CD14-positive monocyte (primary cell): ENCODE measurements around the gene HSD17B3. TPM values are rescaled to one million over a fixed set of nuclear protein-coding genes. Genes with fewer than 3 reads are reported as not detected.
"Not testable (repeated sequence)": the region's sequence is repeated elsewhere in the genome, so short reads cannot be mapped to it uniquely, and the experiment has no call there.

Experiments used
- DNase-seq, 3 donors: peaks; one replicate each; pipeline ENCODE4 v3.0.0-alpha.2; 2011 to 2022
- H2AFZ ChIP-seq: 2 replicates; pipeline ENCODE4 v1.6.0; 2012; ENCODE audit warnings: mild to moderate bottlenecking, low read depth, low read length, inconsistent platforms; ENCODE audit not compliant: insufficient read depth, poor library complexity, severe bottlenecking
- H3K27ac ChIP-seq, 2 donors: 1 replicate in 1 of 2; 2 replicates in 1 of 2; pipeline ENCODE4 v1.5.1; 2012 to 2013; ENCODE audit warnings: low read length in 2 of 2, control low read depth in 1 of 2, inconsistent platforms in 1 of 2, low read depth in 1 of 2, mild to moderate bottlenecking in 1 of 2
- H3K27me3 ChIP-seq, 2 donors: one replicate each; pipeline versions ENCODE4 v1.6.0 to v1.6.1; 2011 to 2013; ENCODE audit warnings: low read length in 2 of 2; ENCODE audit not compliant: control insufficient read depth in 2 of 2, insufficient read depth in 2 of 2
- H3K36me3 ChIP-seq, 2 donors: replicated peaks in 1 of 2; 1 replicate in 1 of 2; 2 replicates in 1 of 2; pipeline versions ENCODE4 v1.5.1 to v1.6.1; 2012 to 2013; ENCODE audit warnings: low read length in 2 of 2, control low read depth in 1 of 2, inconsistent platforms in 1 of 2, mild to moderate bottlenecking in 1 of 2; ENCODE audit not compliant: insufficient read depth in 2 of 2, control insufficient read depth in 1 of 2
- H3K4me1 ChIP-seq, 2 donors: 1 replicate in 1 of 2; 2 replicates in 1 of 2; pipeline versions ENCODE4 v1.5.1 to v1.6.1; 2012 to 2013; ENCODE audit warnings: low read length in 2 of 2, control low read depth in 1 of 2, inconsistent platforms in 1 of 2, mild to moderate bottlenecking in 1 of 2, moderate library complexity in 1 of 2; ENCODE audit not compliant: insufficient read depth in 2 of 2, control insufficient read depth in 1 of 2
- H3K4me2 ChIP-seq: replicated peaks from 2 replicates; pipeline ENCODE3; 2012; ENCODE audit warnings: low read length, moderate library complexity, mild to moderate bottlenecking; ENCODE audit not compliant: poor library complexity, severe bottlenecking; ENCODE audit errors: extremely low read depth
- H3K4me3 ChIP-seq, 3 experiments: fragments of 200-600 bp in 1 of 3; sonication (generic) in 1 of 3; replicated peaks in 1 of 3; 1 replicate in 2 of 3; 2 replicates in 1 of 3; pipeline ENCODE4 v1.5.1; 2011 to 2013; ENCODE audit warnings: low read length in 3 of 3, mild to moderate bottlenecking in 3 of 3, control low read depth in 2 of 3, low read depth in 2 of 3, inconsistent platforms in 1 of 3, moderate library complexity in 1 of 3
- H3K79me2 ChIP-seq: 2 replicates; pipeline ENCODE4 v1.6.0; 2012; ENCODE audit warnings: mild to moderate bottlenecking, control low read depth, inconsistent platforms, low read length, moderate library complexity; ENCODE audit not compliant: insufficient read depth
- H3K9ac ChIP-seq: 2 replicates; pipeline ENCODE4 v1.6.0; 2017; ENCODE audit warnings: low read length, mild to moderate bottlenecking; ENCODE audit not compliant: insufficient read depth, poor library complexity, severe bottlenecking
- H3K9me3 ChIP-seq, 2 donors: replicated peaks in 1 of 2; 1 replicate in 1 of 2; 2 replicates in 1 of 2; pipeline versions ENCODE4 v1.5.1 to v1.6.1; 2012 to 2013; ENCODE audit warnings: low read length in 2 of 2, control low read depth in 1 of 2; ENCODE audit not compliant: control insufficient read depth in 1 of 2, insufficient read depth in 1 of 2
- H4K20me1 ChIP-seq: 2 replicates; pipeline ENCODE4 v1.6.0; 2012; ENCODE audit warnings: mild to moderate bottlenecking, low read length, control low read depth, moderate library complexity; ENCODE audit not compliant: insufficient read depth
- H3K27ac Mint-ChIP-seq, 7 donors: one replicate each; pipeline ENCODE4 v1.8.0; 2020; ENCODE audit warnings: mild to moderate bottlenecking in 7 of 7, mixed read lengths in 7 of 7, moderate library complexity in 6 of 7, inconsistent platforms in 2 of 7
- H3K27me3 Mint-ChIP-seq, 3 donors: one replicate each; pipeline ENCODE4 v1.8.0; 2021 to 2022; ENCODE audit warnings: low read depth in 3 of 3, mild to moderate bottlenecking in 3 of 3, mixed read lengths in 3 of 3, moderate library complexity in 3 of 3, inconsistent platforms in 1 of 3
- H3K36me3 Mint-ChIP-seq, 2 donors: one replicate each; pipeline ENCODE4 v1.8.0; 2020; ENCODE audit warnings: mixed read lengths in 2 of 2, inconsistent platforms in 1 of 2, mild to moderate bottlenecking in 1 of 2
- H3K4me1 Mint-ChIP-seq: one replicate; pipeline ENCODE4 v1.8.0; 2020; ENCODE audit warnings: mild to moderate bottlenecking, mixed read lengths
- H3K4me3 Mint-ChIP-seq, 2 donors: one replicate each; pipeline ENCODE4 v1.8.0; 2020; ENCODE audit warnings: mild to moderate bottlenecking in 2 of 2, mixed read lengths in 2 of 2, moderate library complexity in 1 of 2
- H3K9me3 Mint-ChIP-seq, 7 donors: one replicate each; pipeline ENCODE4 v1.8.0; 2020 to 2022; ENCODE audit warnings: mixed read lengths in 7 of 7, mild to moderate bottlenecking in 6 of 7, moderate library complexity in 6 of 7, inconsistent platforms in 2 of 7
- WGBS: methylation state at CpG from one replicate; pipeline ENCODE4 v1.1.5; 2013; ENCODE audit warnings: missing lambda C conversion rate; ENCODE audit not compliant: insufficient coverage; 5-methylcytosine and 5-hydroxymethylcytosine counted together
- intact Hi-C, 2 donors: fragments of 100-400 bp; cut with micrococcal nuclease; formaldehyde crosslinking; loops; one replicate each; pipeline versions ENCODE4 v1.15.0 to v1.15.1; 2023
- polyA plus RNA-seq, 3 donors: library from polyadenylated mRNA; depleted of rRNA in 1 of 3; unstranded in 2 of 3; stranded (reverse) in 1 of 3; fragments of 300-500 nt in 2 of 3; fragments of >200 nt in 1 of 3; fragmentation: Illumina TruSeq in 2 of 3; gene quantifications; 1 replicate in 2 of 3; 2 replicates in 1 of 3; pipeline ENCODE4 v1.2.3, GENCODE V29; 2012 to 2021
- TF ChIP-seq, protein P1 (sequence below): fragments of 200-600 bp; IDR thresholded peaks from one replicate; pipeline ENCODE4 v1.8.0; 2022; ENCODE audit warnings: antibody characterized with exemption, mild to moderate bottlenecking

Gene HSD17B3
- polyA plus RNA-seq, 3 donors, result 0.09 TPM; not detected in 2

DNA sequence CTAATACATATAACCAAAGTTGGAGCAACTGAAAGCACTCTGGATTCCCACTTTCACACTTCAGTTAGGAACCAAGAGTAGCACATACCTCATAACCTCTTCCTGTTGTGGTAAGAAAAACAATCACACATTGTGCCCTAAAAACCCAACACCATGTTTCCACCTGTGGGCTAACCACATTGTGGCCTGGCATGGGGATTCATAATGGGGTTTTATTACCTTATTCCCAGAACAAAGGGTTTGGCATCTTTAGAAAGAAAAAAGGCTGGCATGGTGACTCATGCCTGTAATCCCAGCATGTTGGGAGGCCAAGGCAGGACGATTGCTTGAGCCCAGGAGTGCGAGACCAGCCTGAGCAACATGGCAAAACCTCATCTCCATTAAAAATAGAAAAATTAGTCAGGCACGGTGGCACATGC lies 60.6 kb downstream of the HSD17B3 start:
- no peaks in the 10 kb centered on the region for H3K36me3 Mint-ChIP-seq
- 57% methylated on average over 2 of the region's 3 CpGs for WGBS
- H3K4me3 Mint-ChIP-seq, result no peak overlapping the region
- no peaks in the 10 kb centered on the region for H4K20me1 ChIP-seq
- H3K27ac Mint-ChIP-seq, result no peak overlapping the region
- intact Hi-C loops, result no loop called here
- H3K9me3 ChIP-seq, result no peaks in the 10 kb centered on the region
- no peaks in the 10 kb centered on the region for H3K4me1 ChIP-seq
- no peak overlapping the region for H3K4me2 ChIP-seq
- TF ChIP-seq, protein P1, sequence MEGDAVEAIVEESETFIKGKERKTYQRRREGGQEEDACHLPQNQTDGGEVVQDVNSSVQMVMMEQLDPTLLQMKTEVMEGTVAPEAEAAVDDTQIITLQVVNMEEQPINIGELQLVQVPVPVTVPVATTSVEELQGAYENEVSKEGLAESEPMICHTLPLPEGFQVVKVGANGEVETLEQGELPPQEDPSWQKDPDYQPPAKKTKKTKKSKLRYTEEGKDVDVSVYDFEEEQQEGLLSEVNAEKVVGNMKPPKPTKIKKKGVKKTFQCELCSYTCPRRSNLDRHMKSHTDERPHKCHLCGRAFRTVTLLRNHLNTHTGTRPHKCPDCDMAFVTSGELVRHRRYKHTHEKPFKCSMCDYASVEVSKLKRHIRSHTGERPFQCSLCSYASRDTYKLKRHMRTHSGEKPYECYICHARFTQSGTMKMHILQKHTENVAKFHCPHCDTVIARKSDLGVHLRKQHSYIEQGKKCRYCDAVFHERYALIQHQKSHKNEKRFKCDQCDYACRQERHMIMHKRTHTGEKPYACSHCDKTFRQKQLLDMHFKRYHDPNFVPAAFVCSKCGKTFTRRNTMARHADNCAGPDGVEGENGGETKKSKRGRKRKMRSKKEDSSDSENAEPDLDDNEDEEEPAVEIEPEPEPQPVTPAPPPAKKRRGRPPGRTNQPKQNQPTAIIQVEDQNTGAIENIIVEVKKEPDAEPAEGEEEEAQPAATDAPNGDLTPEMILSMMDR, result no peak
- no peak for DNase-seq
- H2AFZ ChIP-seq, result no peak overlapping the region
- H3K4me3 ChIP-seq, result no peak overlapping the region
- H3K9ac ChIP-seq, result no peak overlapping the region
- no peak overlapping the region for H3K27ac ChIP-seq
- H3K9me3 Mint-ChIP-seq, result peaks cover 0 to 3% (median 2%) of the 10 kb centered on the region in 7 donors
- H3K27me3 Mint-ChIP-seq, result peaks cover 11 to 33% (median 12%) of the 10 kb centered on the region in 3 donors
- H3K4me1 Mint-ChIP-seq, result no peaks in the 10 kb centered on the region
- no peaks in the 10 kb centered on the region for H3K79me2 ChIP-seq
- H3K36me3 ChIP-seq, result no peaks in the 10 kb centered on the region
- H3K27me3 ChIP-seq, result no peaks in the 10 kb centered on the region

DNA sequence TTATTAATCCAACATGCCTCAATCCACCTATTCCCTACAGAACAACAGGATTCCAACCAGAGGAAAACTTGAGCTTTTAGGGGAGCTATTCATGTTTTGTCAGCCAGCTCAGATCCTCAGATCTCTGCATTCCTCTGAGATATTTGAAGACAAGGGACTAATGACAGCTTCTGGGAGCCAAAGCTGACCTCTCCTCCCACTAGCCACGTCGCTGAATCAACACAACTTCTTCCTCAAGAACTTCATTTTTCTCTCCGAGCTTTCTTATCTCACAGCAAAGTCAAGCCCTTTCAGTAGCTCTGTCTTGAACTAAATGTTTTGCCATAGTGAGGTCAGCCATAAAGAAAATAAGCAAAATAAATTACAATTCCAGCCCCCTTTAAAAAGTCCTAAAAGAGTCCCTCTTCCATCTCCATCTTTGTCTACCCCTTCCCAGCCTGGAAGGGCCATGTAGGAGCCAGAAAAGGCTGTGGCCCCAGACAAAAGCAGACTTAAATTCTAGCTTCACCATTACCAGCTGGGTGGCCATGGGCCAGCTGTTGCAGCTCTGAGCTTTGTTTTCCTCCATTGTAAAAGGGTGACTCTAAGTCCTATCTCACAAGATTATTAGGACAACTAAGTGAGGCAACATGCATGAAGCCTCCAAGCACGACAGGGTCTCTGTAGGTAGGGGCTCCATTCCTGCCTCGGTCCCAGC lies 65.0 kb downstream of the HSD17B3 start:
- peaks cover 8 to 33% (median 17%) of the 10 kb centered on the region in 3 donors for H3K27me3 Mint-ChIP-seq
- Histone ChIP-seq H3K4me2 (no peak overlapping the region), H3K79me2 (no peaks in the 10 kb centered on the region), H3K4me1 (no peaks in the 10 kb centered on the region), H3K27me3 (peaks cover 0 to 2% of the 10 kb centered on the region in 2 donors), H3K4me3 (no peak overlapping the region), H3K27ac (no peak overlapping the region), H3K36me3 (no peaks in the 10 kb centered on the region), H3K9me3 (no peaks in the 10 kb centered on the region), H2AFZ (no peak overlapping the region), H4K20me1 (no peaks in the 10 kb centered on the region), H3K9ac (no peak overlapping the region)
- H3K4me1 Mint-ChIP-seq, result no peaks in the 10 kb centered on the region
- intact Hi-C loops, result no loop called here
- H3K9me3 Mint-ChIP-seq, result peaks cover 0 to 2% (median 0%) of the 10 kb centered on the region in 7 donors
- DNase-seq, result no peak
- TF ChIP-seq, protein P1, result no peak
- H3K4me3 Mint-ChIP-seq, result no peak overlapping the region
- WGBS, result 93% methylated on average over 4 of the region's 5 CpGs
- H3K27ac Mint-ChIP-seq, result no peak overlapping the region
- no peaks in the 10 kb centered on the region for H3K36me3 Mint-ChIP-seq

DNA sequence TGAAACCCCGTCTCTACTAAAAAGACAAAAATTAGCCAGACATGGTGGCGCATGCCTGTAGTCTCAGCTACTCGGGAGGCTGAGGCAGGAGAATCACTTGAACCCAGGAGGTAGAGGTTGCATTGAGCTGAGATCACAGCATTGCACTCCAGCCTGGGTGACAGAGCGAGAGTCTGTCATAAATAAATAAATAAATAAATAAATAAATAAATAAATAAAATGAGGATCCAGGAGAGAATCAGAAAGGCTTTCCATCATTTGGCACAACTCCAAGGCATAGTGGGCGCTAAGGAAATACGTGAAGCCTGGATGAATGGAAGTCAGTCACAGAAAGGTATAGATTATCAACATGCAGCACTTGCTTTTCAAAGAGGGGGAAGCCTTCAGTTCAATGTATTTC lies 65.6 kb downstream of the HSD17B3 start:
- H3K36me3 ChIP-seq, H3K79me2 ChIP-seq, H4K20me1 ChIP-seq, H3K9me3 Mint-ChIP-seq, H2AFZ ChIP-seq, H3K36me3 Mint-ChIP-seq, H3K9me3 ChIP-seq, intact Hi-C loops, H3K4me2 ChIP-seq, DNase-seq, H3K27ac Mint-ChIP-seq, H3K4me1 ChIP-seq, H3K27ac ChIP-seq, H3K27me3 ChIP-seq, H3K9ac ChIP-seq, H3K4me1 Mint-ChIP-seq, H3K4me3 Mint-ChIP-seq, H3K4me3 ChIP-seq: not testable (repeated sequence)
- WGBS, result 90% methylated on average over 2 of the region's 6 CpGs
- peaks cover 8 to 33% (median 14%) of the 10 kb centered on the region in 3 donors for H3K27me3 Mint-ChIP-seq
